HG02763 (cell line): ENCODE data around the gene HCFC1.

Source experiments
- ATAC-seq: cut with Tn5 transposase; IDR thresholded peaks from one replicate; pipeline ENCODE4 v1.9.1; 2021; ENCODE audit warnings: mild to moderate bottlenecking, moderate library complexity; ENCODE audit not compliant: unreplicated experiment

Gene HCFC1

DNA sequence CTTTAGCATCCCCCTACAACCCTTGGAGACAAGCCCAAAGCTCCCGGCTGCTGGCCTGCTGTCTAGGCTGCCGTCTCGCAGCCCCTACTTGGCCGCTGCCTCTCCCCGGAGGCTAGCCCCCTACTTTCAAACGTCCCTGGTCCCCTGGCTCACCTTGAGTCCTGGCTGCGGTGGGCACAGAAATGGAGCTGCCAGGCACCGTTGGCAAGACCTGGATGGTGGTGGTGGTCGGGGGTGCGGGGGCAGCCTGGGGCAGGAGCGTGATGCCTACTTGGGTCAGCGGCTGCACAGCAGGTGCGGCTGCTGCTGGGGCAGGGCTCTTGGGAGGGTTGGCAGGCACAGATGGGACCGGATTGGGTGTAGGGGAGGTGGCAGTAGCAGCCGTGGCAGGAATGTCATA lies 12.0 kb downstream of the HCFC1 start:
- no peak for ATAC-seq

DNA sequence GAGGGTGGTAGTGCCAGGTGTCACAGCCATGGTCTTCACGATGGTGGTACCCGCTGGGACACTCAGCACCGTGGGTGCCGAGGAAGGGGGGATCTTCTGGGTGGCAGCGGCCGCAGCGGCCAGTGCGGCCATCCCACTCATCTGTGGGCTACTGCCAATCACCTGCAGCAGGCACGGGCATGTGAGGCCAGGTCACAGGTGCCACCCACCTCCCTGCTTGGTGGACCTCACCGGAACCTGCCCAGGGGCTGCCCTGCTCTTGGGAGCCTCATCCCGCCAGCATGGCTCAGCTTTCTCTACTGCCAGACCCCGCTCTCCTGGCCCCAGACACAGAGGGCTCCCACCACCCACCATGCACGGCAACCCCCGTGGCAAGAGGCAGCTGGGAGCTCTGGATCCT lies 13.0 kb downstream of the HCFC1 start:
- ATAC-seq, result no peak

DNA sequence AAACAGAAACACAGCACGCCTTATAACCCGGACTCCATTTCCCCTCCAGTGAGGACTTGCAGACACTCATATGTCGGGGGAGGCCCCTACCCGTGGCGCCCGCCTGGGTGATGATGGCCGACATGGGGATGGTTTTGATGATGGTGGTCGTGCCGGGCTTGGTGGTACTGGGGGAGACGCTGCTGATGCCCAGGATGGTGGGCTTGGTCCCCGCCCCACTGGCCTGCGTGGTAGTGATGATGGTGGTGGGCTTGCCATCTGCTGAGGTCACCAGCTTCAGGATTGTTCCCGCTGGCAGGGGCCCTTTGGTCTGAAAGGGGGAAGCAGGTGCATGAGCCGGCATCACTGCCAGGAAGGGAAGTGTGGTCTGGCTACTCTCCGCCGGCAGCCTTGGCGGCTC lies 14.4 kb downstream of the HCFC1 start:
- ATAC-seq, result no peak

DNA sequence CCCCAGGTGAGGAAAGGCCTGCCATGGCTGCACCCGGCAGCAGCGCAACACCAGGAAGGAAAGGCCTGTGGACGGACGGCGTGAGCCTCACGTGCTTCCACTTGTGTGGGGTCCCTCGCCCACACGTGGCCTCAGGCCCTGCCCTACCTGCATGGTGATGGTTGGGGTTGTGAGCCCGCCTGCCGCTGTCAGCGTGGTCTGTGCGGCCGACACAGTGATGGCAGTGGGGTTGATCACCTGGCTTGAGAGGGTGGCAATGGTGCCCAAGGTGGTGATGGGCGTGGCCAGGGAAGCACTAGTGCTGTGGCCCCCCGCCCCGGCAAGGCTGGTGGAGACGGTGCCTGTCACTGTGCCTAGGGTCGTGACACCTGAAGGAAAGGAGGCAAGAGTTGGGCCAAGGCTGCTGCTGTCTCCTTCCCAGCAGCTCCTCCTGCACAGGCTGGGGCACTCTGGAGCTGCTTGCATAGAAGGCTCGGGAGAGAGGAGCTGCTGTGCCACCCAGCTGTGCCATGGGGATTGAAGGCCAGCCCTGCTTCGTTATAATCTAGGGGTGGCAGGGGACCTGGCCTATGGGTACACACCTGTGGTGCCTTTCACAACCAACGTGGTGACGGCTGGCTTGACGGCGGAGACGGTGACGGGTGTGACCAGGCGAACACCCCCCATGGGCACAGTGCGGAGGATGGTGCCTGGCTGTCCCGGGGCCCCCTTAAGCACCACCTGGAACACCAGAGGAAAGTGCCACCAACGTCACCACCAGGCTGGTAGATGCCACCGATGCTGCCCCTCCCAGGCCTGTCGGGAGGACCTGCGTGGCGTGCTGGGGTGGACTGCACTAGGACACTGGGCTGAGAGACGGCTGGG lies 15.3 kb downstream of the HCFC1 start:
- ATAC-seq, result no peak

DNA sequence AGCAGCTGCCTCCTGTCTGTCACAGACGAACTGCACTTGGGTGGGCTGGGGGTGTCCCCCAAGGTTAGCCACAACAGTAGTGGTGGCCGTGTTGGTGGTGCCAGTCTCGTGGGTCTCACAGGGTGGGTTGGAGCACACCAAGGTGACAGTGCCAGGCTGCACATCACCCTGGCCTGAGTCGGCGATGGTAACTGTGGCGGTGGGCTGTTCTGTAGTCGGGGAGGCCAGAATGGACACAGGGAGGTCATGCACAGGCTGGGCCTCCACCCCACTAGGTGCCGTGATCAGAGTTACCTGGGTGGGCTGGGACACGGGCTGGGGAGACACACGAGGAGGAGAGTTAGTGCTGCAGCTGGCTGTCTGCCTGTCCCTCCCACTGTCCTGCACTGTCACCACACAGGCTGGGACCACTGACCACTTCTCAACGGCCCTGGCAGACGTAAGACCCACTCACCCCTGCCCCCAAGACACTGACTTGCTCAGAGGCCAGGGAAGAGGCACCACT lies 16.3 kb downstream of the HCFC1 start:
- ATAC-seq, result no peak

DNA sequence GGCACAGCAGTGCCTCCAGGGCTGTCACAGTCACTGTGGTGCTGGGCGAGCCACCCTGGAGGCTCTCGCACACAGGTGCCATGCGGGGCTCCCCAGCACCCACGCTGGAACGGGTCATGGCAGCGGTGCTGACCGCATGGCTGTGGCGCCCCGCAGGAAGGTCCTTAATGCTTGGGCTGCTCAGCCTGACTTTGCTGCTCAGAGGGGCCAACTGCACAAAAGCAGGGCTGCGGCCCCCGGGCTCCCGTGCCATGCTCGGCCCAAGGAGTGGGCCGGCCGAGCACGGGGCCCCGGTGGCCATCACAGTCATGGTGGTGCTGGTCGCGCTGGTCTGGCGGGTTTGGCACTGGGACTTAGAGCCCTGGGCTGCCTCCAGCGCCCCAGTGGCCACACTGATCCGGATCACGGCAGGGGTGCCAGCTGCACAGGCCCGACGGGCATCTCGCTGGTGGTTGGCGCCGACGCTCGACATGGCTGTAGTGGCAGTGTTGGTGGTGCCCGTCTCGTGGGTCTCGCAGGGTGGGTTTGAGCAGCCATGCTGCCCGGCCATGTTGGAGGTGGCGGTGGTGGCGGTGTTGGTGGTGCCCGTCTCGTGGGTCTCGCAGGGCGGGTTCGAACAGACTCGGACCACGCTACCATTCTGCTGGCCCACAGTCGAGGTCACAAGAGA lies 16.9 kb downstream of the HCFC1 start:
- no peak for ATAC-seq

DNA sequence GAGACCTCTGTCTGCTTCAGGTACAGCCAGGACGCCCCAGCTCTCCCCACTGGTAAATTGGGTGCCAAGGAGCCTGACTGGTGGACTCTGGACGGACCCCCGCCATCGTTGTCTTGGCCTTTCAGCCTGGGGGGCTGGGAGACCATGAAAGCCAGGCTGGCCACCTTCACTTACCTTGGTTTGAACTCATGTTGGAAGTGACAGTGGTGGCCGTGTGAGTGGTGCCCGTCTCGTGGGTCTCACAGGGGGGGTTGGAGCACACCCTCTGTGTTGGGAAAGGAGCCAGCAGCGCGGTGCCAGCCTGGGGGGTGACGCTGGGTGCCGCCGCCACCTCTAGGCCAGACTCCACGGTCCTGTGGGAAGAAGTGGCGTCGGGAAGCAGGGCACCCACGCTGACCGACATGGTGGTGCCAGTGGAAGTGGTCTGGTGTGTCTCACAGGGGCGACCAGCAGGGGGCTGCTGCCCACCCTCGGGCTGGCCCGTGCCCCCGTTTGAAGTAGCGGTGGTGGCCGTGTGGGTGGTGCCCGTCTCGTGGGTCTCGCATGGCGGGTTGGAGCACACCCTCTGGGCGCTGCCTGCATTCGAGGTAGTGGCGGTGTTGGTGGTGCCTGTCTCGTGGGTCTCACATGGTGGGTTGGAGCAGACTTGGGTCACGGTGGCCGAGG lies 17.6 kb downstream of the HCFC1 start:
- no peak for ATAC-seq

DNA sequence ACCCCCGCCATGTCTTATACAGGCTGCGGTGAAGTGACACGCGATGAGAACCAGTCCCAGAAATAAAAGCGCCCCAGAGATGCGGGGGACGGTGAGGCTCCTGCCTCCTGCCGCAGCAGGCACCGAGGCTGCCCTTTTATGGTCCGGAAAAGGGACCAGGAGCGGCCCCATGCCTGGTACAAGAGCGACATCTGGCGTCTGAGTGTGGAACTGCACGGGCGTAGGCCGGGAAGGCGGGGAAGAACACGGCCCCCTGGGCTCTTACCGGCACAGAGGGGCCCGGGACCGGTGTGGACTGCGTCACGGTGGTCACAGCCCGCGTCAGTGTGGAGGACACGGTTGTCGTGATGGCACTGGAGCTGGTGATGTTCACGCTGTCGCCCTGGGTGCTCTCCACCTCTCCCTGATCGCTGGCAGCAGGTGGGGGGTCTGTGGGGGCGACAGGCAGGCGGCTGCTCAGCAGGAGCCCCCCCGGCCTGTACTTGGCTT lies 18.2 kb downstream of the HCFC1 start:
- no peak for ATAC-seq

DNA sequence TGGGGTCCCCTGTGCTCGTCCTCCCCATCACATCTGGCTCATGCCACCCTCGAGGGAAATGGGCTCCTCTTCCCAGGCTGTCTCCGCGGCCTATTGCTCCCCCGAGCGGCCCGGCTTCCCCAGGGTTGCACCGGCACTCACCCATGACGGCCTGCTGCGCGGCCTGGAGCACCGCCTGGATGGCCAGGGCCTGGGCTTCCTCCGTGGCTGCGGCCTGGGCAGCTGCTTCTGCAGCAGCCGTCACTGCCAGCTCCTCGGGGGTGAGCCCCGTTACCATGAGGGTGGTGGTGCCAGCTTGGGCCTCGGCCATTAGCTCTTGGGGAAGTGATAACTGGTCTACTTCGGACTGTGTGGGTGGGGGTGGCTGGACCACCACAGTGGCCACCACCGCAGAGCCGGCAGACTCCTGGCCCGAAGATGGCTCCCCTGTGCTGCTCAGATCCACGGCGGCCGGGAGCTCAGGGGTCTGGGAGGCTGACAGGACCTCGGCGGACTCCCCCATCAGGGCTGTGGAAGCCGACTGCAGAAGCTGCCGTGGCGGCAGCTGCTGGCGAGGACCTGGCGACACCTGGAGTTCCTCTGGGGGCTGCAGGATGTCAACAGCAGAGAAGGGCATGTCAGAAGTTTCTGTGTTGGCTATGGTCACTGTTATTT lies 19.1 kb downstream of the HCFC1 start:
- no peak for ATAC-seq

DNA sequence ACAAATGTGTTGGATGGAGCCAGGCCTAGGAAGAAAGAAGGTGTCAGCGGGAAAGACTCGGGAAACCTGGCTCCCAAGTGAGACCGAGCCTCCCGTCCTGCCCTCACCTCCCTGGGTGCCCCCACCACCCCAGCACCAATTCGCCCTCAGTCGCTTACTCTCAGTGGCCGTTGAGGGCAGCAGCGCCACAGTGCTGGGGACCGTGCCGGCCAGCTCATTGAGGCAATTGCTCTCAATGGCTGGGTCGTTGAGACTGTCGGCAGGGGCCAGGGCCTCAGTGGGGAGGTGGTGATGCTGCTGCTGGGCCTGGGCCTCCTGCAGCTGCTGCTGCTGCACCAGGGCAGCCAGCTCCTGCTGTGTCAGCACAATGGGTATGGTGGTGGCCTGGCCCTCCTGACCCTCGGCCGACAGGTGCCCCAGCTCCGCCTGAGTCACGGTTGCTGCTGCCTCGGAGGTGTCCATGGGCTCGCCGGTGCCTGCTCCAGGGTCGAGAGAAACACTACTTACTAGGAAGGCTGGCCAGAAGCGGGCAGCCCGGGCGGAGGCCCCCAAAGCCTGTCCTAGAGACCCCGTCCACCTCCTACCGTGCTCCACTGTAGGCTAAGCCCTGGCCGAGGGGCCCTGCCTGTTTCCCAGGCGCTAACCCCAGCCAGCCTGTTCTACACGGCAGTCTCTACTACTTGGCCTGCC lies 19.8 kb downstream of the HCFC1 start:
- no peak for ATAC-seq

DNA sequence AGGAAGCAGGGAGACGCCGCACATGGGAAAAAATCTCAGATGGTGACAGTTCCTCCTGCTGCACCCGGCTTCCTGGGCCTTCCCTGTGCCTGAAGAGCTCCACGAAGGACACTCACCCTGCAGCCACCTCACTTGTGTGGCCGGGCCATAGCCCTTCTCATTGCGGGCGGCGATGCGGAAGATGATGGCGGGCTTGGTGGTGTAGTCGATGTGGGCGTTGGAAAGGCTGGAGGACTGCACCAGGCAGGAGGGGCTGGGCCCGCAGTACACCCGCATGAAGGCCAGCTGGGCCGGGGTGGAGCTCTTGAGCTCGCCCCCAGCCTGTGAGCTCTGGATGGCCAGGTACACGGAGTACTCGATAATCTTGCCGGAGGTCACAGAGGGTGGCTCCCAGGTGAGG lies 21.5 kb downstream of the HCFC1 start:
- ATAC-seq, result no peak

DNA sequence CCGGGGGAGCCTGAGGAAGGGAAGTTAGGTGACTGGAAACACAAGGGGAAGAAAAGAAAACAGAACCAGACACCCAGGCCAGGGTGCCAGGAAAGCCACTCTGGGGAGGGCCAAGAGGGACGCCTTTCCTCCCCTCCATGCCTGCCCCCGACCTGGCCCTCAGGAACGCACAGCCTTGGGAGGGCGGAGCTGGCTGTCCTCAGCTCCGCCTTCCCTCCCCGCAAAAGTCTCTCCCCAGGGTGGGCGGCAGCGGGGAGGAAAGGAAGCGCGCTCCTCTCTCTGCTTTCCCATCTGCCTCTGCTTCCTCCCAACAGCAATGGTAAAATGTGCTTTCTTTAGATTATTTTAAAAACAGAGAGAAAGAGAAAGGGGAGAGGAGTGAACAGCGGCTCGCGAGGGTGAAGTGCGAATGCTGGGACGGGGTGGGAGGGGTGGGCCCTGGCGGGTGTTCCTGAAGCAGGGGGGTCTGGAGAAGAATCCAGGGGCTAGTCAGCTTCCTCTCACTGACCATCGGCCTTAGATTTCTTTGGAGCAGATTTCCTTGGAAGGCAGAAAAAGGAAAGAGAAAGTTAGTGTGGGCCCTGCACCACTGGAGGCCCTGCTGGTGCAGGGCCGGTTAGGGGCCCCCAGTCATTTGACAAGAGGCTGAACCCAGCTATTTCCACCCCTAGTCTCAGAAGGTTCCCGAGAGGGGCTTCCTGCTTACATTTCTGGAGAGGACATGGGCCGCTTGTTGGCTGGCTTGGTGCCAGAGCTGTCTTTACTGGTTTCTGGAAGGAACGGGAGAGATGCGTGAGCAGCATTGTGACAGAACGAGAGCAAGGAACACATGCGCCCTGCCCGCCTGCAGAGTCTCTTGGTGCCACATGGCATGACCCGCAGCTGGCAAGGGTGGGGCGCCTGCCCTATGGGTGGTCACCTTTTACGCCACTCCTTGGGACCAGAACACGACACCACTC lies 22.5 kb downstream of the HCFC1 start:
- ATAC-seq, result no peak

DNA sequence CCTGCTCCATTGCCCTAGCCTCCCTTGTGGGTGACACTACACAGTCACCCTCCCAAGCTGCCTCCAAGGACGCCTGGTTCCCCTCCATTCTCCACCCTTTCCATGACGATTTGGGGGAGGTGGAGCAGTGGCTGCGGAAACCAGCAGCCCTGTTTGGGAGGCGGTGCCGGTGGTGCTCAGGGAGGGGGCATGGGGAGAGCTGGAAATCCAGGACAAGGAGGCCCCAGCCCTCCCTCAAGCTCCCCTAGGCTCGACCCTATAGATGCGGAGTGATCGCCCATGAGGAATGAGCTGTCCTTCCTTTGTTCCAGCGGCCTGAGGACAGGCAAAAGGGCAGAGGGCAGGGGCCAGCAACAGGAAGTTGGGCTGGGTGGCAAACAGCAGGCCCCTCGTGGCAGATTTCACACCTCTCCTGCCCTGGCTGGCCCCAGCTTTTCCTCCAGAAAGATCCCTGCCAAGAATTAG lies 23.6 kb downstream of the HCFC1 start:
- no peak for ATAC-seq

DNA sequence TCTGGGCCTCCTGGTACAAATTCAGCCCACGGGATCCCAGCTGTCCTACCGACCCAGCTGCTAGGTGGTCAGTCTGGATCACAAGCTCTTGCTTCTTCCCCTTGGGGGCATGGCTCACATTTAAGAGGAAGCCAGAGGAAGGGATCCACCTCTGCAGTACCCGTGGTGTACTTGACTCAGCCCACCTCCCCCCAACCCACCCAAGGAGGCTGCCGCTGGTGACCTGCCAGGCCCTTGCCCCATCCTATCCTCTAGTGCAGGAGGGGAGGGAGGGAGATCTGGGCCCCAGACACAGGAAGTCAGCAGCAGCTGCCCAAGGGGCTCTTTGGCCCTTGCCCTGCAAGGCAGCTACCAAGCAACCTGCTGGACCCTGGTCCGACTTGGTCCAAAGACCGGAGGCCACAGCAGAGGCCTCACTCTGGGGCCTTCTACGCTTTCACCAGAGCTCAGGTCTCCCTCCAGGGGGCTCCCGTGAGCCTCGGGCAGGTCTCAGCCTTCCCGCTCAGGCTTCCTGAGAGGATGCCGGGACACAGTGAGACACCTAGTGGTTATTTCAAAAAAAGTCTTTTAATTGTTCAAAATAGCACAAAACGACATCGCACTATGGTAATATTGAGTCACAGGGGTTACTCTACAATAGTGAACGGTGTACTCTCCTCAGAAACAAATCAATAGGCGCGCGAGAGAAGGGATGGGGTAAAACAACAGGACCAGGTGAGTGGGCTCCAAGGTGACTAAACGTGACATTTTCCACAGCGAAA lies 24.4 kb downstream of the HCFC1 start:
- ATAC-seq, result peak; percentile 65

DNA sequence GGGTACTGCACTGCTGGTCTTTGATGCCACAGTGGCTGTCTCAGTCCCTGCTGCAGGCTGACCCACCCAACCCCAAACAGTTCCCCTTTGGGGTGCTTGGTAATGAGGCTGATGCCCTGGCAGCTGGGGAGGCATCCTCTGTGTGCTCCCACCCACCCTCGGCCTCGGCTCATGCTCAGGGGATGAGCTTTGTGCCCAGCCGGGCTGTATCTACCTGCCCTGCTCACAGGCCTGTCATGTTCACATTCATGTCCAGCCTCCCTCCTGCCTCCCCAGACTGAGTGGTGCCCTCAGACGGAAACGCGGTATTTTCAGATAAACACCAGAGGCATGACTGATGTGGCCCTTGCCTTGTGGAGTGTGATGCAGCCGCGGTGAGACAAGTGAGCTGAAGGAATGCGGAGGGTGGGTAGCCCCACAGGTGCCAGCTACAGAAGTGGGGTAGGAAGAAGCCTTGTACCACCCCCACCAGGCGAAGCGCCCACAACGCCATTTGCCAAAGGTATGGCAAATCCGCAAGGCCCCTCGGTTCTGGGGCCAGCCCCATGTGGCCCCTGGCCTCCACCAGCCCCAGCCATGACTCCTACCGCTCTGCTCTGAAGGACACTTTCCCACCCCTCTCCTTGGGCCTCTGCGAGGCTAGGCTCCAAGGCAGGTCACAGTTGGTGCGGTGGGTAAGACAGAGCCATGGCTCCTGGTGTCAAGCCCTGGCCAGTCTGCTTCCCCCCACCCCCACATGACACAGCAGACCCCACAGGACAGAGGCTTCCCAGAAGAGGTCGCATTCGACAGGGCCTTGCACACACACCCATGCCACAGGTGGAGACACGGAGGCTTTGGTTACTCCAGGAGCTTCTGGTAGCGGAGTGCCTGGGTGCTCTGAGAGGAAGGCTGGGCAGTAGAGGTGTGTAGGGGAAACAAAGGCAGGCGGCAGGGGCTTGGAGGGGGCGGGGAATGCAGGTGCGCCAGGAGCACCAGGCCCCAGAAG lies 25.4 kb downstream of the HCFC1 start:
- no peak for ATAC-seq

DNA sequence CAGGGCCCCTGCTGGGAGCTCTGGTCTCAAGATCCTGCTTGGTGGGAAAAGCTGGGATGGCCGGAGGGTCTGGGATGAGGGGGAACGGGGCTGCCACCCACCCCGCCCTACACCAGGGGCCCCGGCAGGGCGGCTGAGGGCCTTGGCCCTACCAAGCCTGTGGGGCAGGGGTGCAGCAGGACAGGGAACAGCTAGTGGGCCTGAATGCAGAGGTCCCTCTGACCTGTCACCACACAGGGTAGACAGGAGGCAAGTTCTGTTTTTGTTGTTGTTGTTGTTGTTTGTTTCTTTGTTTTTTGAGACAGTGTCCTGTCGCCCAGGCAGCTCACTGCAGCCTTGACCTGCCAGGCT lies 26.8 kb downstream of the HCFC1 start:
- ATAC-seq, result no peak

DNA sequence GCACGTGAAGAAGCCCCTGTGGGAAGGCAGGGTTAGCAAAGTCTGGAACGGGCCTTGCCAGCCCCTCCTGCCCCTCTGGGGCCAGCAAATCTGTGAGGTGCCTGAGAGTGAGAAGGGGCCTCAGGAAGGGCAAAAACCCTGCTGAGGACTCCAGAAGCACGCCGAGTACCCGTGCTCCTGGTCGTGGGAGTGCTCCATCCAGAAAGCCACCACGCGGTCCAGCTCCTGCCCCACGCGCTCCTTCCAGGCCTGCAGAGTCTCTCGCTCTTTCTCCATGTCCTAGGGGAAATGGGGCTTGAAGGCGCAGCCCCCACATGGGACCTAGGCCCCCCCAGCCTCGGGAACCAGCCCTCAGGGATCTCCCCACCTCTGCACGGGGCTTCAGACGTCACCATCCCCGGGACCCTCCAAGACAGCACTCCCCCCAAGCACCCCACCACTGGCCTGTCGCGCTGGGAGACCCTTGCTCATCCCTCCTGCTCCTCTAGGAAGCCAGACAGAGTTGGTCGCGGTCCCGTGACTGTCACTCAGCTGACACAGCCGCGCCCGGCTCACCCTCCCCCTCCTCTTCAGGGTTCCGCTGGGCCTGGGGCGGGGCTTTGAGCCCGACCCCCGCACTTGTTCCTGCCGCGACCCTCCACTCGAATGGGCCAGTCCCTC lies 27.3 kb downstream of the HCFC1 start, which contains the start of gene RENBP:
TSS of gene RENBP (minus strand) at position 504 of the 660 bp plus-strand sequence. CDS start at position 471, 33 bp downstream.
- no peak for ATAC-seq
